ENCODE results near the gene C17orf114.
"Not testable (repeated sequence)": the region's sequence is repeated elsewhere in the genome, so short reads cannot be mapped to it uniquely, and the experiment has no call there.

C17orf114 gene

DNA sequence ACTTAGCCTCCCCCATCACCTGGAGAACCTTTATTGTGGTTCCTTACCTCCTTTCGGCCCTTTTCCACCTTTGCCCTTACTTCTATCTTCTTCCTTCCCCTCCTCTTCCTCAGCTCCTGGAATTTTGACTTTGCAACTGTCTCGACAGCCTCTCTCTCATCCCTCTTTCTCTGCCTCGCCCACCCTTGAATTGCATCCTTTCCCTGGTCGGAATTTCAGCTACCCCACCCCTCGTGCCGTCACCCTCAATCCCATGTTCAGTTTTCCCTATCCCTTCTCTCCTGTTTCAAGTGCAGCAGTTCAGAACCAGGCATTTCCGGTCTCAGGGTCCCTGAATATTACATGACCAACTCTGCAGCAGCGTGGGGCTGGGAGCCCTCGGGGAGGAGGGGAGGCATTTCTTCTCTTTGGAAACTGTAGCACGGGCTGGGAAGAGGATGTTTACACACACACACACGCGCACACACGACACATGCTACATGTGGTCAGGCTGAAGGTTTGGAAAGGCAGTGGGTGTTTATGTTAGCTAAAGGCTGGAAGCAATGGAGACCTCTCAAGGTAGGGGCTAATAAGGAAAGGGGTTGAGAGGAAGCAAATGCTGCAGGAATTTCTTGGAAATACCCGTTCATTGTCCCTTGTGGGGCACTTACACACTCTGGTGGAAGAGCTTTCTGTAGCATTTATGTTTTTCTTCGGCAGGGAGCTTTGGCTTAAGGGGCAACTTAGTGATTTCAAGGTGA lies 32.0 kb upstream of the C17orf114 start:
- intact Hi-C loops (cut with micrococcal nuclease) = loop anchor here (10.0 kb wide), 1 partner anchor 51 kb away; no protein-coding TSS in a partner anchor
- no peak for DNase-seq
- Histone ChIP-seq H3K27ac (replicated peaks) (peak overlapping the region; percentile 95), H3K4me3 (peak overlapping the region; percentile 93), H3K4me1 (peaks cover 60% of the 10 kb centered on the region), H3K9me3 (replicated peaks) (no peaks in the 10 kb centered on the region), H3K27me3 (ENCODE audit: low read depth) (no peaks in the 10 kb centered on the region), H3K36me3 (no peaks in the 10 kb centered on the region)
- TF ChIP-seq, protein P1, sequence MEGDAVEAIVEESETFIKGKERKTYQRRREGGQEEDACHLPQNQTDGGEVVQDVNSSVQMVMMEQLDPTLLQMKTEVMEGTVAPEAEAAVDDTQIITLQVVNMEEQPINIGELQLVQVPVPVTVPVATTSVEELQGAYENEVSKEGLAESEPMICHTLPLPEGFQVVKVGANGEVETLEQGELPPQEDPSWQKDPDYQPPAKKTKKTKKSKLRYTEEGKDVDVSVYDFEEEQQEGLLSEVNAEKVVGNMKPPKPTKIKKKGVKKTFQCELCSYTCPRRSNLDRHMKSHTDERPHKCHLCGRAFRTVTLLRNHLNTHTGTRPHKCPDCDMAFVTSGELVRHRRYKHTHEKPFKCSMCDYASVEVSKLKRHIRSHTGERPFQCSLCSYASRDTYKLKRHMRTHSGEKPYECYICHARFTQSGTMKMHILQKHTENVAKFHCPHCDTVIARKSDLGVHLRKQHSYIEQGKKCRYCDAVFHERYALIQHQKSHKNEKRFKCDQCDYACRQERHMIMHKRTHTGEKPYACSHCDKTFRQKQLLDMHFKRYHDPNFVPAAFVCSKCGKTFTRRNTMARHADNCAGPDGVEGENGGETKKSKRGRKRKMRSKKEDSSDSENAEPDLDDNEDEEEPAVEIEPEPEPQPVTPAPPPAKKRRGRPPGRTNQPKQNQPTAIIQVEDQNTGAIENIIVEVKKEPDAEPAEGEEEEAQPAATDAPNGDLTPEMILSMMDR (IDR thresholded peaks at IDR 0.05; ENCODE audit: borderline replicate concordance) = no peak

DNA sequence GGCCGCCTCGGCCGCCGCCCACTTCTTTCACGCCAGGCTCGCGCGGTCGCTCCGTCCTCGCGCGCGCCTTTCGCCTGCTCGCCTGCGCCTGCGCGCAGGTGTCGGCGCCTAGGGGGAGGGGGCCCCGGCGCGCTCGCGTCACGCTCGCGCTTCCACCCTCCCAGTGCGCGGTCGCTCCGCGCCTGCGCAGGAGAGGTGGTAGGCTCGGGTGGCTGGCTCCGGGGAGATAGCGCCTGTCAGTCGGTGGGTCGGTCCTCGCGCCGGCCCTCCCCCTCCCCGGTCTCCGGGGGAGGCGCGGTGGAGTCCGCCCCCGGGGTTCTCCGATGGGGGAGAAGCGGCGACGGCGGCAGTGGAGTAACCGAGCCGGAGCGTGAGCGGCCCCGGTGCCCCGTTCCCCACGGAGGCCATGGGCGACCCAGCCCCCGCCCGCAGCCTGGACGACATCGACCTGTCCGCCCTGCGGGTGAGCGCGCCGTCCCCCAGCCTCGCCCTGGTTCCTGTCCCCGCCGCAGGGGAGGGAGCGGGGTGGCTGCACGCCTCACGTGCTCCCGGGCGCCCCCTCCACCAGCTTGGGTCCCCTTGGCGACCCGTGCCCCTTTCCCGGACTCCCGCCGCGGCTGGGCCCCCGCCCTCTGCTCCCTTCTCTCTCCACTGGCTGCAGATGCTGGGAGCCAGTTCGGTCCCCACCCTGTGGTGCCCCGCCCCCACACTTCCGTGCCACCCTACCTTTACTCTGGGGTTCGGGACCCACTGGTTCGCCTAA lies 31.2 kb upstream of the C17orf114 start, which contains the start of gene MINK1:
Gene MINK1, plus strand, starts transcription at position 163 of the 763 bp plus-strand sequence. Its CDS starts 244 bp downstream, at position 407.
- Histone ChIP-seq H3K27me3 (ENCODE audit: low read depth) (no peaks in the 10 kb centered on the region), H3K36me3 (no peaks in the 10 kb centered on the region), H3K4me3 (peak within 1 kb of the TSS; percentile 93), H3K27ac (replicated peaks) (peak within 1 kb of the TSS; percentile 95), H3K9me3 (replicated peaks) (no peaks in the 10 kb centered on the region), H3K4me1 (peaks cover 52% of the 10 kb centered on the region)
- DNase-seq = peak; percentile 87
- intact Hi-C loops (cut with micrococcal nuclease) = loop anchor here (10.0 kb wide), 1 partner anchor 51 kb away; no protein-coding TSS in a partner anchor
- TF ChIP-seq, protein P1 (IDR thresholded peaks at IDR 0.05; ENCODE audit: borderline replicate concordance) = no peak

DNA sequence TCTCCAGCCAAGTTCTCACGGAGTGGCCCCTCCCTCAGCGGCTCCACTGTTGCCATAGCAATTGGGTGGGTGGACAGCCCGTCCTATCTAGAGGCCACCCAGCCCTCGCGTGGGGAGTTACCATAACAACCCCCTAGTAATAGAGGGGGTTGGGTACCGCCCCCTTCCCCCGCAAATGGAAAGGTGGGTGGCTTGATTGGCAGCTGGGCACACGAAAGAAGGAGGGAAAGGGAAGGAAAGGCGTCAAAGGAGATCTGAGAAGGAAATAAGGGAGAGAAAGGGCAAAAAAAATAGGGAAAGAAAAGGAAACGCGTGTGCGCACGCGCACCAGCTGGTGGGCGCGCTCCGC lies 30.7 kb upstream of the C17orf114 start:
- H3K4me3 ChIP-seq = peak overlapping the region; percentile 93
- H3K9me3 ChIP-seq (replicated peaks); H3K27me3 ChIP-seq (ENCODE audit: low read depth); H3K36me3 ChIP-seq; DNase-seq: not testable (repeated sequence)
- peak overlapping the region; percentile 95 for H3K27ac ChIP-seq (replicated peaks)
- peaks cover 47% of the 10 kb centered on the region for H3K4me1 ChIP-seq
- intact Hi-C loops (cut with micrococcal nuclease) = loop anchor here (10.0 kb wide), 1 partner anchor 52 kb away; no protein-coding TSS in a partner anchor

DNA sequence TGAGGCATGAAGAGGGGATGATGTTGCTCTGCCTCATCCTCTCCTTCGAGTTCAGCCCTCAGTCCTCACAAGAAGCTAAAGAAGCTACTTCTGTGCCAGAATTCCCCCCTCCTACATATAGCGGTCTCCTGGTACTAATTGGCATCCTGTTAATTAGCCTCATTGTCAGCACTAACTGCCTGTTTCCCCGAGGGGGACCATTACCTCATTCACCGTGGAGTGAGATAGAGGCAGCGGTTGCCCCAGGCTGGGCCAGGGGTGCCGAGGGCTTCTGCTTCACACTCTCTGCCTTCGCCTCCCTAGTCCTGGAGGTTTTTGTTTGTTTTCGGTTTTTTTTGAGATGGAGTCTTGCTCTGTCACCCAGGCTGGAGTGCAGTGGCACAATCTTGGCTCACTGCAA lies 25.3 kb upstream of the C17orf114 start:
- H3K27ac ChIP-seq (replicated peaks) = no peak overlapping the region
- peaks cover 4% of the 10 kb centered on the region for H3K36me3 ChIP-seq

DNA sequence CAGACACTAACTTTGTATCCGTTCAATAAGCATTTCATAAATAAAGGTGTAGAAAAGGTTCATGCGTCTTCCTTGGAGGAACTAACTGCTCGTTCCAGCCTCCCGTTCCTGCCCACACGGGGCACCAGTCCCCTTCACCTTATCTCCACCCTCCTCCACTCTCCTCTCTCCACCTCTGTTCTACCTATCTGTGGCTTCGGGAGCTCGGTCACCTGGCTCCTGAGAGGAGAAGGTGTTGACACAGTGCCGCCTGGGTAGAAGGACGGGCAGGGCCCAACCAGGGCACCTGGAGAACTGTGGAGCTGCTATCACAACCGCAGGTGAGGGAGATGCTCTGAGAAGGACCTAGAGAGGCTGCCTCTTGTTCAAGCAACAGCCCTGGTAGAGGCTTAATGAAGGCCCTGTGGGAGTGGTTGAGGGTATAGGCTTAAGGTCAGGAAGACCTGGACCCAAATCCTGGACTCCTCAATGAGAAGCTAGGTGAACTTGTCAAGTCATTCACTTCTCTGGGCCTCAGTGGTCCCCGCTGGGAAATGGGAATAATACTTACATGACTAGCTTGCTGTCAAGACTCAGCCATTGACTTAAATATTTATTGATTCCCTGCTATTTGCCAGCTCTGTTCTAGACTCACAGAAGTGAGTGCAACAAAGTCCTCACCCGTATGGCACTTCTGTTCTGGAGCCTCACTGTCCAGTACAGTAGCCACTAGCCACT lies 21.4 kb upstream of the C17orf114 start:
- intact Hi-C loops (cut with micrococcal nuclease) = no loop called here
- no peak for DNase-seq
- Histone ChIP-seq H3K9me3 (replicated peaks) (no peaks in the 10 kb centered on the region), H3K36me3 (peaks cover 31% of the 10 kb centered on the region), H3K4me1 (no peaks in the 10 kb centered on the region), H3K4me3 (no peak overlapping the region), H3K27me3 (ENCODE audit: low read depth) (no peaks in the 10 kb centered on the region), H3K27ac (replicated peaks) (no peak overlapping the region)
- TF ChIP-seq, protein P1 (IDR thresholded peaks at IDR 0.05; ENCODE audit: borderline replicate concordance) = no peak

More for the DNA sequence above, 25.3 kb upstream of the C17orf114 start:
- Histone ChIP-seq H3K9me3 (replicated peaks) (no peaks in the 10 kb centered on the region), H3K4me1 (no peaks in the 10 kb centered on the region), H3K27me3 (ENCODE audit: low read depth) (no peaks in the 10 kb centered on the region), H3K4me3 (no peak overlapping the region)
- intact Hi-C loops (cut with micrococcal nuclease) = no loop called here
- no peak for DNase-seq
- TF ChIP-seq, protein P1 (IDR thresholded peaks at IDR 0.05; ENCODE audit: borderline replicate concordance) = no peak
